Measurements from ENCODE around the gene GRID2.

- TF ChIP-seq POLR2A (IDR thresholded peaks at IDR 0.05) (no peak), CTCF (IDR thresholded peaks at IDR 0.05) (no peak)
Observed at GRCh38 chr4:92265798-92266197, 38.0 kb upstream of the GRID2 start.
